Esophagus muscularis mucosa (tissue), 4 donors: Measurements from ENCODE around the gene ZNF37A. TPM values are rescaled to one million over a fixed set of nuclear protein-coding genes. Genes with fewer than 3 reads are reported as not detected.

Experiments
- DNase-seq: peaks from one replicate; pipeline ENCODE4 v3.0.0-alpha.2; 2017; ENCODE audit errors: extremely low spot score
- H3K27ac ChIP-seq, 4 donors: fragments of 200-600 bp; sonication (generic); replicated peaks in 1 of 4; 1 replicate in 3 of 4; 2 replicates in 1 of 4; pipeline ENCODE4 v1.5.1; 2016 to 2019; ENCODE audit warnings: mild to moderate bottlenecking in 1 of 4
- H3K27me3 ChIP-seq, 4 donors: fragments of 200-600 bp; sonication (generic); one replicate each; pipeline versions ENCODE4 v1.5.1 to v1.6.0; 2016 to 2019
- H3K36me3 ChIP-seq, 4 donors: fragments of 200-600 bp; sonication (generic); one replicate each; pipeline ENCODE4 v1.5.1; 2016 to 2019
- H3K4me1 ChIP-seq, 4 donors: fragments of 200-600 bp; sonication (generic); one replicate each; pipeline ENCODE4 v1.5.1; 2016 to 2019
- H3K4me3 ChIP-seq, 4 donors: fragments of 200-600 bp; sonication (generic); 1 replicate in 2 of 4; 2 replicates in 2 of 4; pipeline ENCODE4 v1.5.1; 2016 to 2019; ENCODE audit warnings: mild to moderate bottlenecking in 4 of 4, moderate library complexity in 1 of 4
- H3K9me3 ChIP-seq, 4 donors: fragments of 200-600 bp; sonication (generic); 1 replicate in 3 of 4; 2 replicates in 1 of 4; pipeline ENCODE4 v1.5.1; 2016 to 2019
- CTCF ChIP-seq, 3 experiments: fragments of 200-600 bp in 2 of 3; fragments of 450-650 bp in 1 of 3; sonication (generic) in 2 of 3; IDR thresholded peaks; one replicate each; pipeline ENCODE4 v1.5.1; 2017 to 2019; ENCODE audit warnings: antibody characterized with exemption in 3 of 3, mild to moderate bottlenecking in 2 of 3, moderate library complexity in 1 of 3
- EP300 ChIP-seq: sonication (generic); formaldehyde crosslinking; IDR thresholded peaks from one replicate; pipeline ENCODE4 v1.6.1; 2017; ENCODE audit warnings: antibody characterized with exemption
- POLR2A ChIP-seq: fragments of 450-650 bp; IDR thresholded peaks from one replicate; pipeline ENCODE4 v1.6.1; 2017; ENCODE audit warnings: antibody characterized with exemption, moderate library complexity, mild to moderate bottlenecking, low read depth
- POLR2AphosphoS5 ChIP-seq, 2 donors: sonication (generic); formaldehyde crosslinking; IDR thresholded peaks; one replicate each; pipeline ENCODE4 v1.6.1; 2017; ENCODE audit warnings: antibody characterized with exemption in 2 of 2
- WGBS: methylation state at CpG from one replicate; pipeline ENCODE4 v1.1.5; 2018; 5-methylcytosine and 5-hydroxymethylcytosine counted together
- intact Hi-C: fragments of 100-400 bp; cut with DNase I; formaldehyde crosslinking; loops from one replicate; pipeline ENCODE4 v1.15.1; 2023
- small RNA-seq, 3 donors: library from RNA; depleted of rRNA; stranded (forward); fragments of <200 nt; gene quantifications; one replicate each; pipeline ENCODE3, GENCODE V24; 2016
- total RNA-seq, 4 donors: library from RNA; depleted of rRNA; stranded (reverse); fragments of >200 nt; gene quantifications; one replicate each; pipeline versions ENCODE4 v1.1.0 to v1.2.1, GENCODE V29; 2016

The ZNF37A gene
- total RNA-seq, 4 donors from 2014 or later: 11.4 to 19.1 (median 17.7) TPM

DNA sequence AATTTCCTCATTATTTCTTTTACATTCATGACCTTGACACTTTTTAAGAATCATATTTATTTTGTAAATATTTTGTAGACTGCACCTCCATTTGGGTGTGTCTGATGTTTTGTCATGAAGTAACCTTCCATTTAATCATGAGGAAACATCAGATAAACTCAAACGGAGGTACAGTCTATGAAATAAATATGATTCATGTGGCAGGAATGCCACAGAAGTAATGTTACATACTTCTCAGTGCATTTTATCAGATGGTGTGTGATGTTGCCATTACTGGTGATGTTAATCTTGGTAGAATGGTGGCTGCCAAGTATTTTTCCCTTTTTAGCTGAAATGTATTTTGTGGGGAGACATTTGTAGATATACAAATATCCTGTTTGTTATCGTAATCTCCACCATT, 64.9 kb downstream of the ZNF37A start:
- H3K9me3 ChIP-seq: peaks cover 0 to 38% (median 25%) of the 10 kb centered on the region in 4 donors
- H3K36me3 ChIP-seq: no peaks in the 10 kb centered on the region
- H3K27ac ChIP-seq: no peak overlapping the region
- H3K4me3 ChIP-seq: no peak overlapping the region
- H3K27me3 ChIP-seq: no peaks in the 10 kb centered on the region
- DNase-seq: no peak
- H3K4me1 ChIP-seq: no peaks in the 10 kb centered on the region
- TF ChIP-seq EP300 (no peak), POLR2AphosphoS5 (IDR thresholded peaks at IDR 0.05) (no peak), CTCF (IDR thresholded peaks at IDR 0.05) (no peak), POLR2A (no peak)
- intact Hi-C loops: no loop called here
- WGBS: 87% methylated on average over 2 of the region's 2 CpGs

DNA sequence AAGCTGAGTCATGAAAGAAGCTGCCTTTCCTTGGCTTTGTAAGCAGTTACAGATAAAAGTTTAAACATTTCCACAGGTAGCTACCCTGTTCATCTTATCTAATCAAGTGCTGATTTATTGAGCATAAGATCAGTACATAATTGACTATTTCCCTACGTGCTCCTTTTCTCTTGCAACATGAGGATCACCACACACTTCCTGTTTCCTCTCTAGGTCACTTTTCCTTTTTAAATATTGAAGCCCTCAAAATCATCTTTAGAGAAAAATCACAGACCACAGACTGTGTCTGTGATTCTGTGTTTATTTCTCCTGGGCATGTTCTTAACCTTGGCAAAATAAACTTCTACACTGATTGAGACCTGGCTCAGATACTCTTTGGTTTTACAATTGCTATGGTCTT, 69.5 kb downstream of the ZNF37A start:
- Histone ChIP-seq H3K36me3 (no peaks in the 10 kb centered on the region), H3K9me3 (peaks cover 0 to 18% (median 15%) of the 10 kb centered on the region in 4 donors), H3K27ac (no peak overlapping the region), H3K4me1 (no peaks in the 10 kb centered on the region), H3K4me3 (no peak overlapping the region), H3K27me3 (no peaks in the 10 kb centered on the region)
- intact Hi-C loops: no loop called here
- DNase-seq: no peak
- WGBS: 19% methylated on average over 1 of the region's 1 CpG
- no peak for TF ChIP-seq CTCF (IDR thresholded peaks at IDR 0.05)
- TF ChIP-seq EP300: no peak
- no peak for TF ChIP-seq POLR2A
- TF ChIP-seq POLR2AphosphoS5 (IDR thresholded peaks at IDR 0.05): no peak

DNA sequence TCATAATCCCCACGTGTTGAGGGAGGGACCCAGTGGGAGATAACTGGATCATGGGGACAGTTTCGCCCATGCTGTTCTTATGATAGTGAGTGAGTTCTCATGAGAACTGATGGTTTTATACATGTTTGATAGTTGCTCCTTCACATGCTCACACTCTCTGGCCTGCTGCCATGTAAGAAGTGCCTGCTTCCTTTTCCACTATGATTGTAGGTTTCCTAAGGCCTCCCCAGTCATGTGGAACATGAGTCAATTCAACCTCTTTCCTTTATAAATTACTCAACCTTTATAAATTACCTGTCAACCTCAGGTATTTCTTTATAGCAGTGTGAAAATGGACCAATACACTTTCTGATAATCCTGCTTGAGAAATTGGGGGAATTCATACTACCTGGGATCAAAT, 80.2 kb downstream of the ZNF37A start:
- H3K9me3 ChIP-seq: no peaks in the 10 kb centered on the region
- no peak for DNase-seq
- TF ChIP-seq EP300: no peak
- no peak for TF ChIP-seq CTCF (IDR thresholded peaks at IDR 0.05)
- TF ChIP-seq POLR2A: no peak
- no peak for TF ChIP-seq POLR2AphosphoS5 (IDR thresholded peaks at IDR 0.05)
- H3K36me3 ChIP-seq: no peaks in the 10 kb centered on the region
- intact Hi-C loops: no loop called here
- no peaks in the 10 kb centered on the region for H3K27me3 ChIP-seq
- H3K27ac ChIP-seq: no peak overlapping the region
- H3K4me3 ChIP-seq: no peak overlapping the region
- 51% methylated on average over 2 of the region's 2 CpGs for WGBS
- H3K4me1 ChIP-seq: no peaks in the 10 kb centered on the region

DNA sequence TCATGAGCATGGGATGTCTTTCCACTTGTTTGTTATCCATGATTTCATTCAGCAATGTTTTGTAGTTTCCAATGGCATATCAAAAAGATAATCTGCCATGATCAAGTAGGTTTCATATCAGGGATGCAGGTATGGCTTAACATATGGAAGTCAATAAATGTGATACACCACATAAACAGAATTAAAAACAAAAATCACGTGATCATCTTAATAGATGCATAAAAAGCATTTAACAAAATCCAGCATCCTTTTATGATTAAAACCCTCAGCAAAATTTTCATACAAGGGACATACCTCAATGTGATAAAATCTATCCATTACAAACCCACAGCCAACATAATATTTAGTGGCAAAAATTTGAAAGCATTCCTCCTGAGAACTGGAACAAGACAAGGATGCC, 90.3 kb downstream of the ZNF37A start:
- TF ChIP-seq POLR2A (no peak), EP300 (no peak), POLR2AphosphoS5 (IDR thresholded peaks at IDR 0.05) (no peak), CTCF (IDR thresholded peaks at IDR 0.05) (no peak)
- peaks cover 0 to 10% (median 6%) of the 10 kb centered on the region in 4 donors for H3K9me3 ChIP-seq
- no peak for DNase-seq
- no peak overlapping the region for H3K27ac ChIP-seq
- no peak overlapping the region for H3K4me3 ChIP-seq
- no peaks in the 10 kb centered on the region for H3K27me3 ChIP-seq
- no peaks in the 10 kb centered on the region for H3K4me1 ChIP-seq
- intact Hi-C loops: no loop called here
- H3K36me3 ChIP-seq: no peaks in the 10 kb centered on the region
- WGBS: 29% methylated on average over 1 of the region's 1 CpG

Small RNA genes within 50 kb of the gene (small RNA-seq; reads per million reads assigned to genes)
- gene AL117339.2 (0 reads per million in 3 donors), gene AL161931.1 (0 reads per million in 3 donors), gene FXYD6P2 (0 reads per million in 3 donors)

Other genes with a start within 250 kb of the ZNF37A start
- 10 to 100 TPM; 12.9 to 23.7 (median 17.6) TPM for gene ZNF248, start 236.7 kb upstream of the ZNF37A start, total RNA-seq
- 10 to 100 TPM; 16.4 to 24.5 (median 19.6) TPM for gene ZNF25, start 117.7 kb upstream of the ZNF37A start, total RNA-seq
- 10 to 100 TPM; 24.9 to 31.5 (median 26.4) TPM for gene ZNF33A, start 83.7 kb upstream of the ZNF37A start, total RNA-seq